ENCODE results near the gene OR14J1.

- TF ChIP-seq POLR2A (IDR thresholded peaks at IDR 0.05) (no peak), CTCF (IDR thresholded peaks at IDR 0.05) (no peak)
Measured at GRCh38 chr6:29294499-29294914, 7.0 kb upstream of the OR14J1 start.
